ENCODE results near the gene SLC25A39.
A peak's percentile ranks its signal among the peaks of the same experiment; 100 is the strongest.
"Not testable (repeated sequence)": the region's sequence is repeated elsewhere in the genome, so short reads cannot be mapped to it uniquely, and the experiment has no call there.

The SLC25A39 gene

DNA sequence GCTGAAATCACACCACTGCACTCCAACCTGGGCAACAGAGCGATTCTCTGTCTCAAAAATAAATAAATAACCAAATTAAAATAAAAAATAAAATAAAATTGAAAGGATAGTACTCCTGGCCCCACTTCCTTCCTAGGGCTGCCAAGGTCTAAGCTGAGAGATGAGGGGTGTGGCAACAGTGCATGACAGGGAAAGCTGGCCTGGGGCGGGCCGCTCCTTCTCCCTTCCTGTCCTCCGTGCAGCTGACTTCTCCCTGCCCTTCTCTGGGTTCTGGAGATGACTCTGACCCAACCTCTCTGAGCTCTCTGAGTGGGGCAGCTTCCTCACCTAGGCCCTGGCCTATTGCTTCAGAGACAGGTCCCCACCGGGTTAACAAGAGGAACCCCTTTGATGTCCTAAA, 8.7 kb upstream of the SLC25A39 start:
- no peak for DNase-seq

- peak; percentile 57 to 58 for DNase-seq
These were observed 6.7 kb upstream of the SLC25A39 start for GRCh38 chr17:44331249-44331760.

GRCh38 chr17:44330263-44330662, 5.6 kb upstream of the SLC25A39 start:
- not testable (repeated sequence) for DNase-seq

GRCh38 chr17:44329516-44329915, 4.9 kb upstream of the SLC25A39 start:
- DNase-seq, result not testable (repeated sequence)

DNA sequence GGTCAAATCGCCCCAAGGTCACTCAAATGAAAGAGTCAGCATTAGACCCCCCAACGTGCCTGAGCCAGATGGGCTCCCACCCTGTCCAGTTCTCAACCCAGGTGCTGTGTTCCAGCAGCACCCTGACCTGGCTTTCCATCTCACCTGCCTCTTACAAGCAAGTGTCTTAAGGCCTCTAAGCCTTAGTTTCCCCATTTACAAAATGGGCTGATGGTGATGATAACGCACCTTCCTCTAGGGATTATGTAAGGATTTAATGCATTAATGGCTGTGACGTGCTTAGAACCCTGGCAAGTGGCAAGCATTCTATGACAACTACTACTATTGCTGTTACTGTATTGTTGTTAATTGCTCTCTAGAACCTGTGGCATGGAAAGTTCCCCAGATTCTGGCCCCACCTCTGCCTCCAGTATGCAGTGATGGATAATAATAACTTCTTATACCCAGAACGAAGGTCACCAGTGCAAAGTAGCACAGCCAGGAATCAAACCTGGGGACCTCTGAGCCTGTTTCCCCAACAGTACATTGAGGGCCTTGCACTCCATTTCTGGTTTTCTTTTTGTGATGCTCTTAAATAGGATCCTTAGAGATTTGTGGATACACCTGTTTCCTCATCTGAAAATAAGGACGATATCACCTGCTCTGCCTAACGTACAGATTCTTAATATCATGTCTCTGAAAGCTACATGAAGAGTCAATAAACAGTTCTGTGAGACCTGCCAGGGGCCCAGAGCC, 3.3 kb upstream of the SLC25A39 start:
- DNase-seq, result no peak

DNA sequence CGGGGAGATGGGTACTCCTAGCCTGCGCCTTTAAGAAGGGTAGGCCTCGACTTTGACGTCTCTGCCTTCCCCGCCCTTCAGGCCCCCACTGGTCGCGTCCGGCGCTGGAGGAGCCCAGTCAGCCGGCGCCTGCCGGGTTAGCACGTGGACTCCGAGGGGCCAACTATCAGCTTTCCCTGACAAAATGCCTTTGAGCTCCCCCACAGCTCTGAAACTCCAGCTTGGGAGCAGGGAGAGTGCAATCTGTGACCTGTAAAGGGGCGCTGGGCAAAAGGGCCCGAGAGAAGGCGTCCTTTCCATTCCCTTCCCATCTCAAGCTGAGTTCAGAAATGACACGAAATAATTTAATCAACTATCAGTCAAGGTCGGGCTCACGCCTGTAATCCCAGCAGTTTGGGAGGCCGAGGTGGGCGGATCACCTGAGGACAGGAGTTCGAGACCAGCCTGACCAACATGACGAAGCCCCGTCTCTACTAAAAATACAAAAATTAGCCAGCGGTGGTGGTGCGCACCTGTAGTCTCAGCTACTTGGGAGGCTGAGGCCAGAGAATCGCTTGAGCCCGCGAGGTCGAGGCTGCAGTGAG, 2.3 kb upstream of the SLC25A39 start:
- peak; percentile 91 to 92 for DNase-seq

DNA sequence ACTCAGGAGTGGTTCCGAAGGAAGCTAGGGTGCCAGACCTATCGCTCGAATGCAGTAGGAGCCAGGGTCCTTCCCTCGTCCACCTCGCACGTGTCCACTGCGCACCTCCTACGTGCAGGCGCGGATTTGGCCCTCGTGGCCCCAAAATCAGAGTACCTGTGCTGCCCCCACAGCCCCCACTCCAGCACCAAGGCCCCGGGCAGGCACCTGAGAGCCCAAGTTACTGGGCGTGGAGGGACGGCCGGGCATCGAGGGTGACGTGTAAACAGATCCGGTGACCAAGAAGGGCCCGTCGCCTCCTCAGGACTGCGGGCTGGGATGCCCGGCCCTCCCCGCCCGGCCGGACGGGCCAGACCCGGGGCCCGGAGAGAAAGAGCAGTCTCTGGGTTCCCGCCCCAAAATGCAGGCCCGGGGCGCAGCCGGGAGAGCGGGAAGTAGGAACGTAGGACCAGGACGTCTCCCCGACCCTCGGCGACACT, 492 bp downstream of the SLC25A39 start:
- no peak for DNase-seq

DNA sequence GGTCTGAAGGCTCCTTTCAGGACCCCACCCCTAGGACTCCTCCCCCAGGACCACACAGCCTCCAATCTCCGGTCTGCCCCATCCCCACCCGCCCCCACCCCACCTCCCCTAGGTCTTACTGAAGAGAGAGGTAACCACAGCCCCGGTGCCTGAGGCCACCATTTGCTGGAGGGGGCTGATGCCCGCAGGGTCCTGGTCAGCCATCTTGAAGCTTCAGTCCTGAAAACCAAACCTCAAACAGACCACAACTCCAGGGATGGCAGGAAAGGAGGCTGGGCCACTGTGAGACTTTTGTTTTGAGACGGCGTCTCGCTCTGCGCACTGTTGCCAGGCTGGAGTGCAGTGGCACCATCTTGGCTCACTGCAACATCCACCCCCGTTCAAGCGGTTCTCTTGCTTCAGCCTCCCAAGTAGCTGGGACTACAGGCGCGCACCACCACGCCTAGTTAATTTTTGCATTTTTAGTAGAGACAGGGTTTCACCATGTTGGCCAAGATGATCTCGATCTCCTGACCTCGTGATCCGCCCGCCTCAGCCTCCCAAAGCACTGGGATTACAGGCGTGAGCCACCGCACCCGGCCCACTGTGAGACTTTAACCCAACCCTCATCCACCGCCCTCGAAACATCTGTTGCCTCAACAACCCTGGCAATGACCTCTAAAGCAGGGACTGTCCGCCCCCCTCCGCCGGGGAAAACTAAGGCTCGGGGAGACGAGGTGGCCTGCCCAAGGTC, 1.1 kb downstream of the SLC25A39 start:
- DNase-seq, result no peak

GRCh38 chr17:44322236-44322895, 2.3 kb downstream of the SLC25A39 start:
- DNase-seq, result no peak

DNA sequence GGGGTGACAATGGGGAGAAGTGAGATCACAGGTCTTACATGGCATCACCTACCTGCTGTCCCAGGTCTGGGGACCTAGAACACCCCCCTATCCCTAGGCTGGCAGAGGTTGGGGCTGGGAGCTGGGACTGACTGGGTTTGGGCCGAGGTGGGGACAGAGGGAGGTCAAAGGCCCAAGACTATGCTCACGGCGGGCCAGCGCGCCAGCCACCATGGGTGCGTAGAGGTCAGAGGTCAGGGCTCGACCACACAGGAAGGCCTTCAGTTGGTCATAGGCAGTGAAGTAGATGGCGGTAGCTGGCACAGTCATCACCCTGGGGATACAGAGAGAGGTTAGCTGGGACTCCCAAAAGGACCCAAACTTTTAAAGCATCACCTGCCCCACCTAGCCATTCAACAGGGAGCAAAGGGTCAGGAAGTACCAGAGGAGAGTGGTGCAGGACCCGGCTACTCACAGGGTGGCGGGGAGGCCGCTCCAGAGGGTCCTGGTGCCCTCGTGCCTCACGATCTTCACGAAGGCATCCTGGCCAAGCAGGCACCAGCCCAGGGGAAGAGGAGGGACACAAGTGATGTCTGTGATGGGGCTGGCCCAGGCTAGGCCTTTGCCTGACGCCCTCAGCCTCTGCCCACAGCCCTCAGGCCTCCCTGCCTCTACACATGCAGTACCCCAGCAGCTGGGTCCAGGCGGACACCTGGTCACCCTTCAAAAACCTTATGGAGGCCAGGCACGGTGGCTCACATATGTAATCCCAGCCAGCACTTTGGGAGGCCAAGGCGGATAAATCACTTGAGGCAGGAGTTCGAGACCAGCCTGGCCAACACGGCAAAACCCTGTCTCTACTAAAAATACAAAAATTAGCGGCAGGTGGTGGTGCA, 3.1 kb downstream of the SLC25A39 start:
- DNase-seq, result no peak

- DNase-seq, result no peak
These were observed 4.6 kb downstream of the SLC25A39 start for GRCh38 chr17:44320066-44320465.

DNA sequence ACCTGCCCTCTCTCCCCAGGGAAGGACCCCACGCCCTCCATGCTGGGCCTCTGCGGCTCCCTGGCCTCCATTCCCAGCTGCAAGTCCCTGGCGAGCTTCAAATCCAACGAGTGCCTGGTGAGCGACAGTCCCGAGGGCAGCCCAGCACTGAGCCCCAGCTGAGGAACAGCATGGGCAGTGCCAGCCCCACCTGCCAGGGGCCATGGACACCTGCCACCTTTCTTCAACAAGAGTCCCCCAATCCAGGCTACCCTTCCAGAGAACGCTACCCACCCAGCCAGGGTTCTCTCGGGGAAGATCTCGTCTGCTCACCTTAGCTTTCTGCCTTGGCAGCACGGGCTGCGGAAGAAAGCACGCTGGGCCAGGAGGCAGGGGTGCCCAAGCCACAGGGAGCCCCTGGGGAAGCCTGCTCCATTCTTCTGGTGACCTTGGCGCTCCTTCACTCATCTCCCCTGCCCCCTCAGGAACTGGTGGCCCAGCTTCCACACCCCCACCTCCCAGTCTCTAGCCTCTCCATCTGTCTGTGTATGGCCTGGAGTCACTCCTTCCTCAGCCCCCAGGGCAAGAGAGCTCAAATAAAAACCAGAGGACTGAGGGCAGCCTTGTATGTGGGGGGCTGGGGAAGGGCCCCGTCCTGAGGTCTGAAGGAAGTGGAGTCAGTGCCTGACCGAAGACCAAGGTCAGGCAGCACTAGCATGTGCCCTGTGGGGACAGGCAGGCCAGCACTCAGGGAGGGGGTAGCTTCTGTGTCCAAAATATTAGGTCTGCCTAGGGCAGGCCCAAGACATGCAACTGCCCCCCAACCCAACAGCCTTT, 6.3 kb downstream of the SLC25A39 start:
- DNase-seq, result no peak

DNA sequence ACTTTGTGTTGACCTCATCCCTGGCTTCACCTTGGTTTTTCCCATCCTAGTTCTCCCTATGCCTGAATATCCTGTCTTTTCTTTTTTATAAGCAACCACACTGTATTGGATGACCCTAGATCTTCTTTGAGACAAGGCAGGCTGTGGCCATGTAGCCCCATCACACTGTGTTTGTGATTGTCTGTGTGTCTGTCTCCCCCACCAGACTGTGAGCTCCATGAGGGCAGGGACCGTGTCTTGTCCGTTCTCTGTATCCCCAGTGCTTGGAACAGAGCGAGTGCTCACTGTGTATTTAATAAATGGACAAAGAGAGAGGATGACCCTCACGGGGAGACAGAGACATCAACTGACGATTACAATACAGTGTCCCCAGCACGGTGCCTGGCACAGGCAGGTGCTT, 7.1 kb downstream of the SLC25A39 start:
- DNase-seq, result no peak

- DNase-seq, result no peak
These were observed 8.6 kb downstream of the SLC25A39 start for GRCh38 chr17:44315760-44316731.

GRCh38 chr17:44314869-44315661, 9.6 kb downstream of the SLC25A39 start:
- peak in 1 of 2 experiments; percentile 33 for DNase-seq

DNA sequence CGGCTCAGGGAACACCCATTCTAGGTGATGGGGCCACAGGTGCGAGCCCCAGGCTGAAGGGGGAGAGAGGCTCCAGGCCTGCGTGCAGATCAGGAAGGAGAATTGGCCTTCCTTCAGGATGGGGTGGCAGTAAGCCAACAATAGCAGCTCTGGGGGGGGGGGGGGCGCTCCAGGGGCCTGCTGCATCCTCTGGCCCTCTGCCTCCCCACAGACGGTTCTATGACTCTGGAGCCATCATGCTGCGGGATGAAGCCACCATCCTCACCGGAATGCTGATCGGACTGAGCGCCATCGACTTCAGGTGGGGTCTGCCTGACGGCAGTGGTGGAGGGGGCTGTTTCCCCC, 10.1 kb downstream of the SLC25A39 start:
- no peak for DNase-seq

DNA sequence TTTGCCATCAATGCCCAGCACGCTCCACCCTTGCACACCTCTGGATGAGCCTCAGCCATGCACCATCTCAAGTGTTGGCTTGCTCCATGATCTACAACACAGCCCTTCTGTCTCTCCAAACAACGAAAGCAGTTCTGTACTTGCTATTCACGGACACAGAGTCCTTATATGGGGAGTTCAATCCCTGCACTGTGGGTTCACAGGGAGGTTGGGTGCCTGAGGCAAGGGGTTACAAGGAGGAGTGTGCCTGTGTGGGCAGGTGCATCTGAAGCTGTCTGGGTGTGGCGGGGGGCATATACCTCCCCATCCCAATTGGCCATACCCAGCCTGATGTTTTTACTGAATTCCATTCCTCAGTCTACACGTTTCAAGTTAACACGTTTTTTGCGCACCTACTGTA, 10.6 kb downstream of the SLC25A39 start:
- DNase-seq, result no peak

- no peak for DNase-seq
These were observed 12.1 kb downstream of the SLC25A39 start for GRCh38 chr17:44312396-44313104.

Measured in activated CD4-positive, alpha-beta T cell treated with anti-CD3 and anti-CD28 coated beads, Interleukin-2, amount 50 U/mL, for 4 hours (primary cell).